ENCODE data around the gene RBPMS2. TPM values are rescaled to one million over a fixed set of nuclear protein-coding genes. Genes with fewer than 3 reads are reported as not detected.

Gene RBPMS2
- total RNA-seq, 1 experiment from 2014 or later = not detected

DNA sequence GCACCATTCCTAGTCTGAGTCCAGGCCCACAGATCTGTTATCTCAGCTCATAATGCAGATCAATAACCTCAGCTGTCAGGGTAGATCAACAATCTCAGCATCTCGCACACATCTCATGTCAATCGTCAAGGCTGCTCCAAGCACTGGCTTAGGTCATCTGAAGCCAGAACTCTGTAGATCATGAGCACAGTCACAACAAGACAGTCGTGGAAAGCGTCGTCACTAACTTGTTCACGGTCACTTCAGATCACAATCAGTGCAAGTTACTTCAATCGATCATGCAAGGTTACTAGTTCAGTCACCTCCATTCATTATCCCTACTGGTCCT lies 71.8 kb downstream of the RBPMS2 start:
- peak overlapping the region; percentile 87 for H3K4me2 ChIP-seq (ENCODE audit: low read depth, low read length, poor library complexity, severe bottlenecking)
- H3K9me2 ChIP-seq (replicated peaks; ENCODE audit: insufficient read depth, low read length) = no peaks in the 10 kb centered on the region
- peak overlapping the region; percentile 77 for H3K9ac ChIP-seq (ENCODE audit: low read length)
- no peaks in the 10 kb centered on the region for H3K27me3 ChIP-seq (ENCODE audit: low read length)
- no peaks in the 10 kb centered on the region for H3K36me3 ChIP-seq (ENCODE audit: insufficient read depth, low read length)
- H2AFZ ChIP-seq (ENCODE audit: low read length) = peak overlapping the region; percentile 44; the same call in 1 of the 2 replicates
- H3K4me1 ChIP-seq (ENCODE audit: low read length) = peaks cover 42% of the 10 kb centered on the region
- peaks cover 44% of the 10 kb centered on the region for H3K79me2 ChIP-seq (ENCODE audit: low read length)
- no peak for DNase-seq
- no peaks in the 10 kb centered on the region for H3K9me3 ChIP-seq (ENCODE audit: low read length)
- no peak overlapping the region; the same call in 1 of the 2 replicates for H3K27ac ChIP-seq (ENCODE audit: low read length)
- peak overlapping the region; percentile 94 for H3K4me3 ChIP-seq (ENCODE audit: low read length)
- H4K20me1 ChIP-seq (ENCODE audit: insufficient read depth, low read depth, low read length) = no peaks in the 10 kb centered on the region; the same call in 1 of the 2 replicates

DNA sequence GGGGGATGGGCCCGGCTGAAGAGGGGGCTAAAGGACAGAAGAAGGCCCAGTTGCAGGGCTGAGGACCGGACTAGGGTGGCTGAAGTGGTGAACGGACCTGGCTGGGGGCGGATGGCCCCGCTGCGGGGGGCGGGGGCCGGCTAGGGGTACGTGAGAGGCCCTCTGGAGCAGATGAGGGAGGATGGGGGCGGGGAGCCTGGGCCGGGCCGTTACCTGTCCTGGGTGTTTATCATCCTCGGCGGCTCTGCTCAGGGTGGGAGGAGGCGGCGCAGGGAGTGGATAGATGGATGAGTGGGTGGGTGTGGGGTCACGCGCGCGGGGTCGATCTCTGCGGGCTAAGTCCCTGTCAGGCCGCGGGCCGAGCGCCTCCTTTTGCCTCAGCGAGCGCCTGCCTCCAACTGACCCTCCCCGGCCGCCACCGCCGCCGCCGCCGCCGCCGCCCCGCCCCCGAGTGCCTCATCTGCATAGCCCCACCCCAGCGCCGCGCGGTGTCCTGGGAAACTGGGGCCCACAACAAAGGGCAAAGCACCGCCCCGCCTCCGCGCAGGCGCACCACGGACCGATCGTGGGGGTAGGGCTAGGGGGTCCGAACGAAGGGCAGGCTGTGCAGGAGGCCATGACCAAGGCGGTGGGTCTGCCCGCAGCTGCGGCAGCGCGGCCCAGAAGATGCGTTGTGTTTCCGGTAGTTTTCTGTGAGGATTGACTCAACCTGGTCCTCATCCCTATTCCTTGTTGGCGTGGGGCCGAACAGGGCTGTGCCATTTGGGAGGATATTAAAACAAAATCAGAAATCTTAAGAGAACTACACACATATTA lies 72.4 kb downstream of the RBPMS2 start:
- H3K4me1 ChIP-seq (ENCODE audit: low read length) = peaks cover 48% of the 10 kb centered on the region
- H3K4me2 ChIP-seq (ENCODE audit: low read depth, low read length, poor library complexity, severe bottlenecking) = peak overlapping the region; percentile 87
- peak; percentile 97 for DNase-seq
- peaks cover 50% of the 10 kb centered on the region for H3K79me2 ChIP-seq (ENCODE audit: low read length)
- H3K9me3 ChIP-seq (ENCODE audit: low read length) = no peaks in the 10 kb centered on the region
- H3K9me2 ChIP-seq (replicated peaks; ENCODE audit: insufficient read depth, low read length) = no peaks in the 10 kb centered on the region
- H3K9ac ChIP-seq (ENCODE audit: low read length) = peak overlapping the region; percentile 98
- H2AFZ ChIP-seq (ENCODE audit: low read length) = peak overlapping the region; percentile 44; the same call in 1 of the 2 replicates
- H3K27me3 ChIP-seq (ENCODE audit: low read length) = no peaks in the 10 kb centered on the region
- H3K36me3 ChIP-seq (ENCODE audit: insufficient read depth, low read length) = no peaks in the 10 kb centered on the region
- peak overlapping the region; percentile 94 for H3K4me3 ChIP-seq (ENCODE audit: low read length)
- peak overlapping the region; percentile 79 for H3K27ac ChIP-seq (ENCODE audit: low read length)
- no peaks in the 10 kb centered on the region; the same call in 1 of the 2 replicates for H4K20me1 ChIP-seq (ENCODE audit: insufficient read depth, low read depth, low read length)

DNA sequence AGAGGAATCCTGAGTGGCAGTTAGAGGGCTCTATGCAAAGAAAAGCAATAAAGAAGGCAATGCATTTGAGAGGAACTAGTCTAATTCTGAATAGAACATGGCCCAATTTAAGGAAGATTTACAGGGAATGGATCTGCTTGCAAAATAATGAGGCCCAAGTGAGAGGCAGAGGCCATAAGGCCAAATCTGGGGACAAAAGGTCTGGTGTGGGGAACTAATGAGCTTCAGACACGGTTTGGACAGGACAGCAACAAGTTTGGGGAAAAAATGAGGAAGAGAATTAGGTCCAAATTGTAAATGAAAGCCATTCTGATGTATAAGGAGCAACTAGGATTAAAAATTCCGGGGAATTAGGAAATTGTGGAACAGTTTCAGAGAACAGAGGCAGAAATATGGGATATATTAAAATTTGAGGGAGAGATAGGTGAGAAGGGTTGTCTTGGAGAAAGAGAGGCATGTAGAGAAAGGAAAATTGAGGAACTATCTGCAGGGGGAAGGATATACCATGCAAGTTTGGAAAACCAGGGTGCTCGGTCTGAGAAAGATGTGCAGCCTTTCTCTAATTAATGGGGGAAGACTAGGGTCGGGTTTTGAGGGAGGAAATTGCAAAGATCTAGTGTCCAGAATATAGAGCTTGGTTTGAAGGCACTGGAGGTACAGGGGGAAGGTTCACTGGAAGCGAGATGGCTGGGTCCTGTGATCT lies 73.8 kb downstream of the RBPMS2 start:
- Histone ChIP-seq H3K27me3 (ENCODE audit: low read length) (no peaks in the 10 kb centered on the region), H4K20me1 (ENCODE audit: insufficient read depth, low read depth, low read length) (no peaks in the 10 kb centered on the region; the same call in 1 of the 2 replicates), H3K4me3 (ENCODE audit: low read length) (peak overlapping the region; percentile 94), H3K4me2 (ENCODE audit: low read depth, low read length, poor library complexity, severe bottlenecking) (peak overlapping the region; percentile 87), H3K36me3 (ENCODE audit: insufficient read depth, low read length) (no peaks in the 10 kb centered on the region), H3K9ac (ENCODE audit: low read length) (peak overlapping the region; percentile 98), H3K4me1 (ENCODE audit: low read length) (peaks cover 58% of the 10 kb centered on the region), H3K9me3 (ENCODE audit: low read length) (no peaks in the 10 kb centered on the region), H2AFZ (ENCODE audit: low read length) (no peak overlapping the region), H3K27ac (ENCODE audit: low read length) (peak overlapping the region; percentile 79), H3K9me2 (replicated peaks; ENCODE audit: insufficient read depth, low read length) (no peaks in the 10 kb centered on the region), H3K79me2 (ENCODE audit: low read length) (peaks cover 63% of the 10 kb centered on the region)
- DNase-seq = no peak

DNA sequence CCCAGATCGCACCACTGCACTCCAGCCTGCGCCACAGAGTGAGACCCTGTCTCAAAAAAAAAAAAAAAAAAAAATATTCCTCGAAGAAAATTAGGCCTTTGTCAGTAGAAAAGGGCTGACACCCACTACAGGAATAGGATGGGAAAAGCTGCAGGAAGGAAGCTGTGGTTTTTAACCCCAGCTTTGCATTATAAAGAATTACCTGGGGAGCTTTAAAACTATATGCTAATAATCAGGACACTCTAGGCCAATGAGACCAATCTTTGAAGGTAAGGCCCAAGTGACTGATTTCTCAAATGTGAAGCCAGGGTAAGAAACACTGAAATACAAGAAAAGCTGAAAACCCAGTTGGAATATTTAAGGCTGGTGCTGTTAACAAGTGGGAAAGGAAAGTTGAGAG lies 74.3 kb downstream of the RBPMS2 start:
- H3K4me1 ChIP-seq (ENCODE audit: low read length) = peaks cover 62% of the 10 kb centered on the region
- no peak overlapping the region for H2AFZ ChIP-seq (ENCODE audit: low read length)
- DNase-seq = no peak
- H3K79me2 ChIP-seq (ENCODE audit: low read length) = peaks cover 68% of the 10 kb centered on the region
- H3K9me2 ChIP-seq (replicated peaks; ENCODE audit: insufficient read depth, low read length) = no peaks in the 10 kb centered on the region
- H3K27ac ChIP-seq (ENCODE audit: low read length) = peak overlapping the region; percentile 79; the same call in 1 of the 2 replicates
- H3K4me2 ChIP-seq (ENCODE audit: low read depth, low read length, poor library complexity, severe bottlenecking) = peak overlapping the region; percentile 87
- peak overlapping the region; percentile 94; the same call in 1 of the 2 replicates for H3K4me3 ChIP-seq (ENCODE audit: low read length)
- no peaks in the 10 kb centered on the region for H3K9me3 ChIP-seq (ENCODE audit: low read length)
- no peaks in the 10 kb centered on the region for H3K36me3 ChIP-seq (ENCODE audit: insufficient read depth, low read length)
- peak overlapping the region; percentile 98 for H3K9ac ChIP-seq (ENCODE audit: low read length)
- H4K20me1 ChIP-seq (ENCODE audit: insufficient read depth, low read depth, low read length) = no peaks in the 10 kb centered on the region; the same call in 1 of the 2 replicates
- H3K27me3 ChIP-seq (ENCODE audit: low read length) = no peaks in the 10 kb centered on the region

DNA sequence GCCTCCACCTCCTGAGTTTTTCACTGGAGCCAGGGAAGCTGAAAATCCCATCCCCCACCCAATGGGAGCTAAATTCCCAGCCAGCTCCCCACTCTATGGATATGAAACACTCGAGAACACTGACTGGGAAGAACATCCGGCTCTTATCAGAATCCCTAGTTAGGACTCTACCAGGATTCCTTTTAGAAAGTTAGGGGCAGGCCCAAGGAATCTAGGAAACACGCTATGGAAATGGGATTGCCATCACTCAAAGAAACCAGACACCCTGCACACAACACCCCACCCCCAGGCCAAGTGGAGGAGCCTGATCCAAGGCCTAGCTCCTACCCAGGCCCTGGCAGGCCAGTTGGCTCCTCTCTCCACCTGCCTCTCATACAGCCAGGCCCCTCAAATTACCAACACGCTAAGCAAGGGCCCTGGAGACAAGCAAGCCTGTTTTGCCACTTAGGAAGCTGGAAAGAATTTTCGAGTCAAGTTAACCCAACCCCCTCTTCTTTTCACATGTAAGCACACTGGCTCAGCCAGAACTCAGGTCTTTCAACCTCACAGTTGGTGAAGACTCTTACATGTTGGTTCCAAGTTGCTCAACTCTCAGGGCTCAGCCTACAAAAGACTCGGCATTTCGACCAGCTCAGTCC lies 75.5 kb downstream of the RBPMS2 start:
- H3K4me3 ChIP-seq (ENCODE audit: low read length) = peak overlapping the region; percentile 26; the same call in 1 of the 2 replicates
- peaks cover 74% of the 10 kb centered on the region for H3K4me1 ChIP-seq (ENCODE audit: low read length)
- H3K9me3 ChIP-seq (ENCODE audit: low read length) = no peaks in the 10 kb centered on the region
- no peak overlapping the region for H3K27ac ChIP-seq (ENCODE audit: low read length)
- no peak for DNase-seq
- no peaks in the 10 kb centered on the region for H3K27me3 ChIP-seq (ENCODE audit: low read length)
- H3K36me3 ChIP-seq (ENCODE audit: insufficient read depth, low read length) = no peaks in the 10 kb centered on the region
- H3K9ac ChIP-seq (ENCODE audit: low read length) = 0 out of 2 replicates have a peak overlapping the region, but pooled peaks have one; percentile 13
- peaks cover 80% of the 10 kb centered on the region for H3K79me2 ChIP-seq (ENCODE audit: low read length)
- peak overlapping the region; percentile 87 for H3K4me2 ChIP-seq (ENCODE audit: low read depth, low read length, poor library complexity, severe bottlenecking)
- H3K9me2 ChIP-seq (replicated peaks; ENCODE audit: insufficient read depth, low read length) = no peaks in the 10 kb centered on the region
- H4K20me1 ChIP-seq (ENCODE audit: insufficient read depth, low read depth, low read length) = no peaks in the 10 kb centered on the region; the same call in 1 of the 2 replicates
- H2AFZ ChIP-seq (ENCODE audit: low read length) = no peak overlapping the region

DNA sequence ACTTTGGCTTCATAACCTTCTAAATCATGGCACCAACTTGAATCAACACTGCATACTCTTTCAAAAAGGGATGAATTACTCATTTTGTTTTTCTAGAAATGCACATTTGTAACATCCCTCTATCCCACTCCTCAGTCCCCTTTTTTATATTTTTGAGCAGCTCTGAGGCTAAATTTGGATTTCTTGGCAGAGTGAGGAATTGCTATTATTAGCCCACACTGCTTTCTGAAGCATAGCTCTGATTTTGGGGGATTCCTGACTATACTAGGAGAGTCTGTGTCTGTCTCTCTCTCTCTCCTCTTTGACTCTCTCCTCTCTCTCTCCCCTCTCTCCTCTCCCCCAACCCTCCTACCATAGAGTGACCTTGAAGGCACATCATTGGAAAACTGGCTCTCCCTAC lies 76.6 kb downstream of the RBPMS2 start:
- DNase-seq = no peak
- peaks cover 88% of the 10 kb centered on the region for H3K79me2 ChIP-seq (ENCODE audit: low read length)
- peak overlapping the region; percentile 38; the same call in 1 of the 2 replicates for H3K27ac ChIP-seq (ENCODE audit: low read length)
- no peak overlapping the region for H2AFZ ChIP-seq (ENCODE audit: low read length)
- no peaks in the 10 kb centered on the region for H3K36me3 ChIP-seq (ENCODE audit: insufficient read depth, low read length)
- H3K9me2 ChIP-seq (replicated peaks; ENCODE audit: insufficient read depth, low read length) = no peaks in the 10 kb centered on the region
- H3K27me3 ChIP-seq (ENCODE audit: low read length) = no peaks in the 10 kb centered on the region
- no peaks in the 10 kb centered on the region; the same call in 1 of the 2 replicates for H4K20me1 ChIP-seq (ENCODE audit: insufficient read depth, low read depth, low read length)
- H3K4me3 ChIP-seq (ENCODE audit: low read length) = no peak overlapping the region
- H3K9ac ChIP-seq (ENCODE audit: low read length) = no peak overlapping the region
- no peaks in the 10 kb centered on the region for H3K9me3 ChIP-seq (ENCODE audit: low read length)
- H3K4me1 ChIP-seq (ENCODE audit: low read length) = peaks cover 77% of the 10 kb centered on the region
- no peak overlapping the region for H3K4me2 ChIP-seq (ENCODE audit: low read depth, low read length, poor library complexity, severe bottlenecking)

DNA sequence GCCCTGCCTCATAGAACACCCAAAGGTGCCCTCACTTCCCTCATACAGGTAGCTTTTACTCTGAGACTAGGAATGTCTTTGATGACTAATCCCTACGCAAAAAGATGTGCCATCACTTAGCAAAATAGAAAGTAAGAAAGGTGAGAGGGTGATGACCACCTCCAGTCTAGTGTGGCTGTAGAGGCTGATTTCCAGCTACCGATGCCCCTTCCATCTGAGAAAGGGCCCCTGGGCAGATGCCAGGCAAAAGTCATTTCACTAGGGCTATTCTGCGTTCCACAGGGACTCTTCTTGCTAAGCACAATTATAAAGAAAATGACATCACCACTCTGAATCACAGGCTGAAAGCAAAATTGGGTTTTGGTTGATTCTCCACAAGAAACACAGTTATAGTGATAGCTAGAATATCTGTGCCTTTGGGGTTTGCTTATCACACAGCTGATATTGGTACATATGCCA lies 77.4 kb downstream of the RBPMS2 start:
- Histone ChIP-seq H3K79me2 (ENCODE audit: low read length) (peaks cover 96% of the 10 kb centered on the region), H3K4me2 (ENCODE audit: low read depth, low read length, poor library complexity, severe bottlenecking) (no peak overlapping the region), H3K4me3 (ENCODE audit: low read length) (no peak overlapping the region), H3K9me3 (ENCODE audit: low read length) (no peaks in the 10 kb centered on the region), H3K27ac (ENCODE audit: low read length) (no peak overlapping the region; the same call in 1 of the 2 replicates), H3K9me2 (replicated peaks; ENCODE audit: insufficient read depth, low read length) (no peaks in the 10 kb centered on the region), H3K9ac (ENCODE audit: low read length) (no peak overlapping the region), H2AFZ (ENCODE audit: low read length) (no peak overlapping the region), H3K27me3 (ENCODE audit: low read length) (no peaks in the 10 kb centered on the region), H4K20me1 (ENCODE audit: insufficient read depth, low read depth, low read length) (peaks cover 3% of the 10 kb centered on the region), H3K36me3 (ENCODE audit: insufficient read depth, low read length) (peaks cover 3% of the 10 kb centered on the region; the same call in 1 of the 2 replicates), H3K4me1 (ENCODE audit: low read length) (peaks cover 72% of the 10 kb centered on the region)
- no peak for DNase-seq

Measured in Karpas-422 (cell line).